Skin epidermis (tissue), 12 donors: ENCODE results near the gene DNAH14.
"Not testable (repeated sequence)": the region's sequence is repeated elsewhere in the genome, so short reads cannot be mapped to it uniquely, and the experiment has no call there.

Experiments
- H3K27ac ChIP-seq, 21 experiments: fragments of 200-600 bp; sonication (generic) in 11 of 21; one replicate each; pipeline ENCODE4 v1.5.0; 2020; ENCODE audit warnings: mild to moderate bottlenecking in 3 of 21, inconsistent platforms in 2 of 21, moderate library complexity in 2 of 21
- H3K4me3 ChIP-seq, 7 experiments: fragments of 200-600 bp; sonication (generic) in 2 of 7; one replicate each; pipeline ENCODE4 v1.5.0; 2020; ENCODE audit warnings: inconsistent platforms in 2 of 7, mild to moderate bottlenecking in 2 of 7, moderate library complexity in 1 of 7

DNAH14 gene

DNA sequence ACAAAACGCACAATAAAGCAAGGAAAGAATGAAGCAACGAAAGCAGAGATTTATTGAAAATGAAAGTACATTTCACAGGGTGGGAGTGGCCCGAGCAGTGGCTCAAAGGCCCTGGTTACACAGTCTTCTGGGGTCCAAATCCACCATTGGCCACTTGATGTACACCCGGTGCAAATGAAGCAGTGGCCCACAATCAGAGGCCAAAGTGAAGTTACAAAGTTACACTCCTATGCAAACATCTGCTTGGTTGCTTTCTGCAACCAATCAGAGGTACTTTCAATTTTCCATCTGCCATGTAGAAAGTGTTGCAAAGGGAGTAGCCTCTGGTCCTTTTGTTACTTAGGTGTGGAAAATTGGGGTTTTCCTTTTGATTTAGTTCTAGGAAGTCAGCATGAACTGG is 10.0 kb upstream of the DNAH14 start:
- Histone ChIP-seq H3K27ac (no peak overlapping the region), H3K4me3 (no peak overlapping the region)

- Histone ChIP-seq H3K27ac (no peak overlapping the region), H3K4me3 (no peak overlapping the region)
Measured at GRCh38 chr1:224920930-224921329, 8.5 kb upstream of the DNAH14 start.

DNA sequence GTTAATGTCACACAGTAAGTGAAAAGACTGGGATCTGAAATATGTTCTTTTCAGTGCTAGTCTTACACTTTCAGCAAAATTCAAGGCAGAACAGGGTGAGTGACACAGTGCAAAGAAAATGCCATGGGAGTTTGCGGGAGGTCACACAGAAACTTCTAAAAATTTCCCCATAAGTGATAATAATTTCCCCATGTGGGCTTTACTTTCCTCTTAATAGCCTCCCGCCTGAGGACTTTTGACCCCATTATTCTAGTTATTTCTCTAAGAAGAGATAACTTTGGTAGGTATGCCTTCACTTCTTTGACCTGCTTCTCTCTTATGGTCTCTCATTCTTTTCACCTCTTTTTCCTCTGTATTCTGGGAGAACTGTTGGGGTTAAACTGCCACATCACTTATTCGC is 8.1 kb upstream of the DNAH14 start:
- H3K27ac ChIP-seq, result no peak overlapping the region
- no peak overlapping the region for H3K4me3 ChIP-seq

- H3K27ac ChIP-seq, result no peak overlapping the region
- H3K4me3 ChIP-seq, result no peak overlapping the region
Measured at GRCh38 chr1:224922404-224923164, 6.9 kb upstream of the DNAH14 start.

- Histone ChIP-seq H3K27ac (no peak overlapping the region), H3K4me3 (no peak overlapping the region)
Measured at GRCh38 chr1:224923726-224924125, 5.7 kb upstream of the DNAH14 start.

DNA sequence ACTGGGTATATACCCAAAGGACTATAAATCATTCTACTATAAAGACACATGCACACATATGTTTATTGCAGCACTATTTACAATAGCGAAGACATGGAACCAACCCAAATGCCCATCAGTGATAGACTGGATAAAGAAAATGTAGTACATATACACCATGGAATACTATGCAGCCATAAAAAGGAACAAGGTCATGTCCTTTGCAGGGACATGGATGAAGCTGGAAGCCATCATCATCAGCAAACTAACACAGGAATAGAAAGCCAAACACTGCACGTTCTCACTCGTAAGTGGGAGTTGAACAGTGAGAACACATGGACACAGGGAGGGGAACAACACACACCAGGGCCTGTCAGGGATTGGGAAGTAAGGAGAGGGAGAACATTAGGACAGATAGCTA is 1.8 kb upstream of the DNAH14 start:
- not testable (repeated sequence) for H3K27ac ChIP-seq, H3K4me3 ChIP-seq

DNA sequence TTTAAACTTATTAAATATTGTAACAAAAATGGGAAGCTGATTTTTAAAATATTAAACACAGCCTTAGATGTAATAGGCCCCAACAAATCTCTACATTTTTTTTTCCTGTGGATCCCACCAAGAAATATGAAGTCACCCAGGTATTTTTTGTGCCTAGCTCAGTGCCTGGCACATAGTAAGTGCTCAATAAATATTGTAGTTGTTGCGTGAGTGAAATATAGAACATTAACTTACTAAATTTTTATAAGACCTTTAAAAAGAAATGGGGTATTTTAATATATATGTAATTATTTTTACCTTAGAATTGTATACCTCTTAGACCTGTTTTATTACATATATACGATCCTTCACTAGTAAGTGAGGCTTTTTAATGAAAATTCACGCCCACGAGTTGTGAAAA is 569 bp upstream of the DNAH14 start:
- Histone ChIP-seq H3K27ac (peak overlapping the region in 1 of 21 experiments; percentile 71), H3K4me3 (peak overlapping the region in 1 of 7 experiments; percentile 40)

- H3K27ac ChIP-seq, result no peak overlapping the region
- no peak overlapping the region for H3K4me3 ChIP-seq
Measured at GRCh38 chr1:224931605-224932004, 2.1 kb downstream of the DNAH14 start.

- no peak overlapping the region for H3K4me3 ChIP-seq
Measured at GRCh38 chr1:224932607-224933249, 3.3 kb downstream of the DNAH14 start.

DNA sequence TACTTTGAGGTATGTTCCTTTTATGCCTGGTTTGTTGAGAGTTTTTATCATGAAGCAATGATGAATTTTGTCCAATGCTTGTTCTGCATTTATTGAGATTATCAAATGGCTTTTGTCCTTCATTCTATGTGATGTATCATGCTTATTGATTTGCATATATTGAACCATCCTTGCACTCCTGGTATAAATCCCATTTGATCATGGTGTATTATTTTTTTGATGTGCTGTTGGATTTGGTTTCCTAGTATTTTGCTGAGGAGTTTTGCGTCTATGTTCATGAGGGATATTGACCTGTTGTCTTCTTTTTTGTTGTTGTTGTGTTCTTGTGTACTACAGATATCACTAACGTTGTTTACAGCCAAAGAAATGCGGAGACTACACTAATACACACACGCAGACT is 4.1 kb downstream of the DNAH14 start:
- Histone ChIP-seq H3K4me3 (no peak overlapping the region), H3K27ac (no peak overlapping the region)

More at GRCh38 chr1:224932607-224933249, 3.3 kb downstream of the DNAH14 start:
- no peak overlapping the region for H3K27ac ChIP-seq

- H3K27ac ChIP-seq, result no peak overlapping the region
Measured at GRCh38 chr1:224938652-224939051, 9.2 kb downstream of the DNAH14 start.

DNA sequence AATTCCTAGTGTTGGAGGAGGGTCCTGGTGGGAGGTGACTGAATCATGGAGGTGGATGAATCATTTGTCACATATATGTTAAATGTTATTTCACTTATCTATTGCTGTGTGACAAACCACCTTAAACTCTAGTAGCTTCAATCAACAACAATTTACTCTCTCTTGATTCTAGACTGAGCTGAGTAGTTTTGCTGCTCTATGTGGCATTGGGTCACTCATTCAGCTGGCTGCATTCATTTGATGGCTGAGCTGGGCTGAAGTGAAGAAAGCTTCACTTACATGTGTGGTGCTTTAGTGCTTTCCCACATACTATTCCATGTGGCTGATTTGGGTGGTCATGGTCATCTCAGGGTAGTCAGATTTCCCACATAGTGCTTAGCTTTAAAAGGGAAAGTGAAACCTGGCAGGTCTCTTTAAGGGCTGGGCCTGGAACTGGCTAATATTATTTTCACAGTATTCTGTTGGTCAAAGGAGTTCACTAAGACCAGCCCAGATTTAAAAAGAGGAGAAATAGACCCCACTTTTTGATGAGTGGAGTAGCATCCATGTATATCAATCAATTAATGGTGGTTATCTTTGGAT is 10.5 kb downstream of the DNAH14 start:
- H3K4me3 ChIP-seq, result no peak overlapping the region
- H3K27ac ChIP-seq, result no peak overlapping the region

More at GRCh38 chr1:224938652-224939051, 9.2 kb downstream of the DNAH14 start:
- H3K4me3 ChIP-seq, result no peak overlapping the region

DNA sequence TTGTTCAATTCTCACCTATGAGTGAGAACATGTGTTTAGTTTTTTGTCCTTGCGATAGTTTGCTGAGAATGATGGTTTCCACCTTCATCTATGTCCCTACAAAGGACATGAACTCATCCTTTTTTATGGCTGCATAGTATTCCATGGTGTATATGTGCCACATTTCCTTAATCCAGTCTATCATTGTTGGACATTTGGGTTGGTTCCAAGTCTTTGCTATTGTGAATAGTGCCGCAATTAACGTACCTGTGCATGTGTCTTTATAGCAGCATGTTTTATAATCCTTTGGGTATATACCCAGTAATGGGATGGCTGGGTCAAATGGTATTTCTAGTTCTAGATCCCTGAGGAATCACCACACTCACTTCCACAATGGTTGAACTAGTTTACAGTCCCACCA is 11.3 kb downstream of the DNAH14 start:
- H3K4me3 ChIP-seq, H3K27ac ChIP-seq: not testable (repeated sequence)

- not testable (repeated sequence) for H3K4me3 ChIP-seq
Measured at GRCh38 chr1:224945651-224946348, 16.3 kb downstream of the DNAH14 start.

GRCh38 chr1:224946349-224946691 is 16.8 kb downstream of the DNAH14 start:
- not testable (repeated sequence) for H3K4me3 ChIP-seq, H3K27ac ChIP-seq

More at GRCh38 chr1:224945651-224946348, 16.3 kb downstream of the DNAH14 start:
- H3K27ac ChIP-seq, result not testable (repeated sequence)

GRCh38 chr1:224957696-224958095 is 28.2 kb downstream of the DNAH14 start:
- no peak overlapping the region for H3K27ac ChIP-seq
- no peak overlapping the region for H3K4me3 ChIP-seq

DNA sequence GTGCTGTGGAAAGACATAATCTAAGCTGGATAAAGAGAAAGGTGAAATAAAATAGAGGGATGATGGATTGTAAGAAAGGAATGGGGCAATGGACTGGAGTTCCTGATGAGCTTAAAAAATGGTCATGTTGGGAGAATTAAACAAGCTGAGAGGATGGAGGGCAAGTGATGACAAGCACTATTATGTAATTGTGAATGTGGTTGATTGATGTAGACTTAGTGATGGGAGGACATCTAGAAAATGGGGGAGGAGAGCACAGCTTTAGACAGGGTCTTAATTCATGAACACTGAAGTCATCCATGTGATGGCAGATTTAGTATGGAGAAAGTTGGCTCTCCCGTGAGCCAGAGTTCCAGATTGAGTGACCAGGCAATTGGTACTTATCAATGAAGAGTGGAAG is 29.0 kb downstream of the DNAH14 start:
- H3K4me3 ChIP-seq, result no peak overlapping the region
- H3K27ac ChIP-seq, result no peak overlapping the region

DNA sequence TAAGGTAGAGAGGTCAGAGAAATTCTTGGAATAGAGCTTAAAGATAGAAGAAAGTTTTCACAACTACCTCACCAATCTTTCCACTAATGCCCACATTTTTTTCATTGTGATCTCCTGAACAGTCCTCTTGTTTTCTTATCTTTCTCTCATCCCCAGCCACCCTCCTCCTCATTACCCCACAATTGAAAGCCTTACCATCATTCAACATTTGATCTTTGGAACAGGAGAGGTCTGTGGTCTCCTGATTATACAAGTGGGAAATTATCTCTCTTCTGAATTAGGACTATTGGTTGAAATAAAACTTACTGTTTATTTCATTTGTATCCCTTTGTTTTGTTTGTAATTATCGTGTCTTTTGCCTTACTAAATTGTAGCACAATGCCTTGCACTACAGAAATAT is 29.6 kb downstream of the DNAH14 start:
- no peak overlapping the region for H3K27ac ChIP-seq
- no peak overlapping the region for H3K4me3 ChIP-seq

DNA sequence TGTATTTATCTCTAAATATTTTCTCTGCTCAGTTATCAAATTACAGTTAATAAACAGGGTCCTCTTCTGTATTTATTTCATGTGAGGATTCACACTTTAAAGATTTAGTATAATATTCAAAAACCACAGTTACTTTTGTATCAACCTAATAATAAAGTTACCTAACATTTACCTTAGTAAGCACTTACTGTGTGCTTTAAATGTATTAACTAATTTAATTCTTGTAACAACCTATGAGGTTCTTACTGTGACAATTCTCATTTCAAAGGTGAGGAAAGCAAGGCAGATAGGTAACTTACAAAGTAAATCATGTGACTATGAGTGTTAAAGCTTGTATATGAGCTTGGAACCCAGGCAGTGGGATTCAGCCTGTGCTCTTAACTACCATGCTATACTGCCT is 30.2 kb downstream of the DNAH14 start:
- no peak overlapping the region for H3K4me3 ChIP-seq
- no peak overlapping the region for H3K27ac ChIP-seq

- no peak overlapping the region for H3K4me3 ChIP-seq
- H3K27ac ChIP-seq, result no peak overlapping the region
Measured at GRCh38 chr1:224980181-224980580, 50.7 kb downstream of the DNAH14 start.

GRCh38 chr1:224981922-224982354 is 52.5 kb downstream of the DNAH14 start:
- H3K27ac ChIP-seq, H3K4me3 ChIP-seq: not testable (repeated sequence)
